NK-92 treated with Interleukin-12 subunit alpha and Interleukin-12 subunit beta, amount 100 ng/mL, for 24 hours (cell line): ENCODE results near the gene IL32.

Experiments
- DNase-seq: peaks from one replicate; lab custom pipeline; 2025; lab: John Stamatoyannopoulos, UW

IL32 gene, protein sequence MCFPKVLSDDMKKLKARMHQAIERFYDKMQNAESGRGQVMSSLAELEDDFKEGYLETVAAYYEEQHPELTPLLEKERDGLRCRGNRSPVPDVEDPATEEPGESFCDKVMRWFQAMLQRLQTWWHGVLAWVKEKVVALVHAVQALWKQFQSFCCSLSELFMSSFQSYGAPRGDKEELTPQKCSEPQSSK

DNA sequence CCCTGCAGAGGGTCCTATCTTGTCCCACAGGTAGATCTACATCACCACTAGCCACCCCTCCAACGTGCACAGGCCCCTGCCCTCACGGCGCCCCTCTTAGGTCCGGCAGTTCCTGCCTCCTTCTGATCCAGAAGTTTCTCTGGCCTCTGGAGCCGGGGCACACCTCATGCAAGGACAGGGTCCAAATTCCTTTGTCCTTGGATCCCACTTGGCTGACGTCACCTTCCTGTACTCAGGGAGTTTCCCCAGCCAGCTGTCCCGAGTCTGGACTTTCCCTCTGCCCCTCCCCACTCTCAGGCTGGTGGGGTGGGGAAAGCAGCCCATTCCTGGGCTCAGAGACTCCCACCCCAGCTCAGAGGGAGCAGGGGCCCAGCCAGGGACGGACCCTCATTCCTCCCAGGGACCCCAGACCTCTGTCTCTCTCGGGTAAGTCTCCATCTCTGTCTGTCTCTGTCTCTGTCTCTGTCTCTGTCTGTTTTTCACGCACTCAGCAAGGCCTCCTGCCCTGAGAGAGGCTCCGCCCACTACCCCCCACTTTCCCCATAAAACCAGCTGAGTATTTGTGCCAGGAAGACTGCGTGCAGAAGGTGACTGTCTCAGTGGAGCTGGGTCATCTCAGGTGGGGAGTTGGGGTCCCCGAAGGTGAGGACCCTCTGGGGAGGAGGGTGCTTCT lies at the start of gene IL32:
Gene IL32, plus strand, starts transcription at position 572 of the 673 bp plus-strand sequence. CDS start 172 bp downstream, outside the sequence.
- peak; percentile 58 for DNase-seq

DNA sequence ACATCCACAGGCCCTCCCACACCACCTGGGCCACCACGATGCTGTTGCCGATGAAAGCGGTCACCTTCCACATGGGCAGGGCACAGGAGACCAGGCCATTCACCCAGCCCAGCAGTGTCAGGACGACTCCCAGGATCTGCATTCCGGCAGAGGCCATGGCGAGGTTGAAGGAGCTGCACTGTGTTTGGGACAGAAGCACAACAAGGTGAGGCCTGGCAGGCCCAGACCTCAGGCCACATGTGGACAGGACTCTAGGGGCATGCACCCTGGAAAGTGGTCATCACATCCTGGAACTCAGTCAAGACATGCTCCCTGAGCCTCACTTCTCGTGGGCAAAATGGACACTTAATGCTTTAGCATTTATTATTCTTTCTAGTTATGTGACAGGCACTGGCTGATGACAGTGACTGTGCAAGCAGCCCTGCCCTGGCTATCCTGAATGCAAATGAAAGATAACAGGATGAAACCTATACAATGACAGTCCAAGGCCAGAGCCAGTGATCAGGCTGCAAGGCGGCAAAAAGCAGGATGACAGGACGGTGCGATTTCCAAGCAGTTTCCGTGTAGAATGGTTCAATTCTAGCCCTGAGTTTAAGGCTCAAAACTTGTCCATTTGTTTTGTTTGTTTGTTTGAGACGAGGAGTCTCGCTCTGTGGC lies 49.4 kb upstream of the IL32 start:
- no peak for DNase-seq

DNA sequence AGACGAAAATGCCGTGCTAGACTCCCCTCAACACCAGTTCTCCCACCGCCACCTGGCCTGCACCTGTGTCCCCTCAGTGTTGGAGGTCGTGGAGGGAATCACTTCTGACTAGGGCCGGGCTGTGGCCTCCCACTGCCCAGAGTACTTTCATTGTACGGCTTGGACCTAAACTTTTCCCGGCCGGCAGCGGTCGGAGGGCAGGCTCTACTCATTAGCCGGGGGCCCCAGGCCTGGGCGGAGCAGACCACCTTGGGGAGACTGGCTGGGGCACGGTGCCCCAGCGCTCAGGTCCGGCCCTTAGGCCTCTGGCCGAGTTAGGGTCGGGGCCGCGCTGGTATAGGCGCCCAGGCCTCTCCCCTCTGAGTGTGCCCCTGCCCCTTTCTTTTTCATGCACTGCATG lies 48.1 kb upstream of the IL32 start:
- no peak for DNase-seq

GRCh38 chr16:3017794-3018506 lies 47.5 kb upstream of the IL32 start, which contains the start of gene CLDN6:
TSS of gene CLDN6 (minus strand) at chr16:3018183. CDS start at chr16:3016021, 2,162 bp downstream.
- no peak for DNase-seq

DNA sequence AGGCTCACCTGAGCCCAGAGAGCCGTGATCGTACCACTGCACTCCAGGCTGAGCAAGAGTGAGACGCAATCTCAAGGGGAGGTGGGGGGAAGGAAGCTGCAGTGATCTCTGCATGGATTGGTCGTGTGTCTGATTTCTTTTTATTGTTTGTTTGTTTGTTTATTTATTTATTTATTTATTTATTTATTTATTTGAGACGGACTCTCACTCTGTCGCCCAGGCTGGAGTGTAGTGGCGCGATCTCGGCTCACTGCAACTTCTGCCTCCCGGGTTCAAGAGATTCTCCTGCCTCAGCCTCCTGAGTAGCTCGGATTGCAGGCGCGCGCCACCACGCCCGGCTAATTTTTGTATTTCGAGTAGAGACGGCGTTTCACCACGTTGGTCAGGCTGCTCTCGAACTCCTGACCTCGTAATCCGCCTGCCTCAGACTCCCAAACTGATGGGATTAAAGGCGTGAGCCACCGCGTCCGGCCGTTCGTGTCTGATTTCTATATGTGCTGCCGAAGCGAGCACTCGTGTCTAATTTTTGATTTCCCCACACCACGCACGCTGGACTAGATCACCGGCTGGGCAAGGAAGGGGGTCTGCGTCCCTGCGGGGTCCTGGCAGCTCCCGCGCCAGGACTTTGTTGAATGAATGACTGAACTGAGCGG lies 45.7 kb upstream of the IL32 start:
- DNase-seq, result no peak

GRCh38 chr16:3020247-3020603 lies 45.2 kb upstream of the IL32 start, which contains the start of gene TNFRSF12A:
TSS of gene TNFRSF12A (plus strand) at chr16:3020368. CDS start at chr16:3020398, 30 bp downstream.
- peak; percentile 61 for DNase-seq

DNA sequence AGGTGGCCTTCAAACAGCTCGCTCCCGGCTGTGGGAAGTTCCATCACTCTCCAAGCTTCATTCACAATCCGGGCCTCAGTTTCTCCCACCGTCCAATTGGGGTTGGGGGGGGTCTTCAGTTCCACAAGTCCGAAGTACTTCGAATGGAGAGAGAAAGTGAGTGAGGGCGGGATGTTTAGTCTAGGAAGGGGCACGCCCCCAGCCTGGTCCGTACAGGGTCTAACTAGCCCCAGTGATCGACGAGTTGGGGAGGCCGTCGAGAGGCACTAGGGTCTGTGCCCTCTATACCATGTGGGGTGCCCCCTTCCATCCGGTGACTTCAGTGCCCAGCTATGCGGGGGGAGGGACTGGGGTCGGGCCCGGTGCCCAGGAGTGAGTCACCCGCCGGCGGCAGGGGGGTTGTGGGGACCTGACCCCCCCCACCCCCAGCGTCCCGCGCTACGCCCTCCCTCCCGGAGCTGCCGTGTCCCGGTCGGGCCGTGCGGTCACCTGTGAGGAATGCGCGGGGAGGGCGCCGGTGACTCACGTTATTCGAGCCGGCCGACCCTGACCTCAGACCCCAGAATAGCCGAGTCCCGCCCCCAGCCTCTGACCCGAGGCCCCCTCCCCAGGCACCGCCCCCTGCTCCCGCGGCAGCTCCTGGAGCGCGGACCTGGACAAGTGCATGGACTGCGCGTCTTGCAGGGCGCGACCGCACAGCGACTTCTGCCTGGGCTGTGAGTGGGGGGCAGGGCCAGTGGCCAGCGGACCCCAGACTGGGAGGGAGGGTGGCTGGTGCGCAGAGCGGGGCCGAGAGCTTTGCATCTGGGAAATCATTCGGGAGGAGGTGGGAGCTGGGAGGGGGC lies 44.6 kb upstream of the IL32 start:
- no peak for DNase-seq

DNA sequence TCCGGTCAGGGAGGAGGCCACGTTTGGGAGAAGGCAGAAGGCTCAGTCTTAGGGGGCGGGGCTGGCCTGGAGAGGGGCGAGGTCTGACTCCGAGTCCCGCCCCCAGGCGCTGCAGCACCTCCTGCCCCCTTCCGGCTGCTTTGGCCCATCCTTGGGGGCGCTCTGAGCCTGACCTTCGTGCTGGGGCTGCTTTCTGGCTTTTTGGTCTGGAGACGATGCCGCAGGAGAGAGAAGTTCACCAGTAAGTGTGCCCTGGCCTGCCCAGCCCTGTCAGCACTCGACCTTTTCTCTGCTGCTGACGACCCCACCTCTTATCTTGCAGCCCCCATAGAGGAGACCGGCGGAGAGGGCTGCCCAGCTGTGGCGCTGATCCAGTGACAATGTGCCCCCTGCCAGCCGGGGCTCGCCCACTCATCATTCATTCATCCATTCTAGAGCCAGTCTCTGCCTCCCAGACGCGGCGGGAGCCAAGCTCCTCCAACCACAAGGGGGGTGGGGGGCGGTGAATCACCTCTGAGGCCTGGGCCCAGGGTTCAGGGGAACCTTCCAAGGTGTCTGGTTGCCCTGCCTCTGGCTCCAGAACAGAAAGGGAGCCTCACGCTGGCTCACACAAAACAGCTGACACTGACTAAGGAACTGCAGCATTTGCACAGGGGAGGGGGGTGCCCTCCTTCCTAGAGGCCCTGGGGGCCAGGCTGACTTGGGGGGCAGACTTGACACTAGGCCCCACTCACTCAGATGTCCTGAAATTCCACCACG lies 43.8 kb upstream of the IL32 start:
- DNase-seq, result no peak

GRCh38 chr16:3022208-3022683 lies 43.2 kb upstream of the IL32 start:
- DNase-seq, result peak; percentile 77

DNA sequence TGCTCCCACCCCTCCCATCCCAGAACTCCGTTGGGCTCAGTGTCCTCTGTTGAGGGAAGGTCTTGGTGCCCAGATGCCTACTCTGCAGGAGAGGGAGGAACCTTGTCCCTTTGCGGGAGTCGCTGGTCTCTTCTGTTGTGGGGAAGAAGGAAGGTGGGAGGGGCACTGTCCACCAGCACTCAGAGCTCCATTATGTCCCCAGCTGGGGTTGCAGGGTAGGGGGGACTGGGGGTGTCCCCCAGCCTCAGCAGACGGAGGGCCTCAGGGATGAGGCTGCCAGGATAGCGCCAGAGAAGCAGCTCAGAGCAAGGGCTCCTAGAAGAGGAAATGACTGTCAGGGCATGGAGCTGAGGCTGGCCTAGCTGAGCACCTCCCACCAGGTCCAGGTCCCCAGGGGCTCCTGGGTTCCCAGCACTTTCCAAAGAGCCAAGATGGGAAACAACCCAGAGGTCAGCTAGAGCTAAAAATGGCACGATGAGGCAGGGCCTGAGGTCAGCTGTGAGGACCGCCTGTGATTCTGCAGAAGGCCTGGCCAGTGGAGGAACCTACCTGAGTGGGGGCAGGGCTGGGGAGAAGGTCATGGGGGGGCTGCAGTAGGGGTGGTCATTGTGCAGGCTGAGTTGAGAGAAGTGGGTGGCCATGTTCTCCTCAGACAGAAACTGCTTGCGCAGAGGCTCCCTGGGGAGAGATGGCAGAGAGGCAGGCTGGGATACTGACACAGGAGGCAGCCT lies 42.6 kb upstream of the IL32 start:
- no peak for DNase-seq

- no peak for DNase-seq
Observed at GRCh38 chr16:3023415-3023668, 42.1 kb upstream of the IL32 start.

- peak; percentile 97 for DNase-seq
Observed at GRCh38 chr16:3023669-3024478, 41.6 kb upstream of the IL32 start, which contains the start of the genes HCFC1R1 and THOC6. TSS of gene HCFC1R1 (minus strand) at chr16:3023942. CDS start at chr16:3023941, 1 bp downstream. TSS of gene THOC6 (plus strand) at chr16:3024035. CDS start at chr16:3024327, 292 bp downstream.

DNA sequence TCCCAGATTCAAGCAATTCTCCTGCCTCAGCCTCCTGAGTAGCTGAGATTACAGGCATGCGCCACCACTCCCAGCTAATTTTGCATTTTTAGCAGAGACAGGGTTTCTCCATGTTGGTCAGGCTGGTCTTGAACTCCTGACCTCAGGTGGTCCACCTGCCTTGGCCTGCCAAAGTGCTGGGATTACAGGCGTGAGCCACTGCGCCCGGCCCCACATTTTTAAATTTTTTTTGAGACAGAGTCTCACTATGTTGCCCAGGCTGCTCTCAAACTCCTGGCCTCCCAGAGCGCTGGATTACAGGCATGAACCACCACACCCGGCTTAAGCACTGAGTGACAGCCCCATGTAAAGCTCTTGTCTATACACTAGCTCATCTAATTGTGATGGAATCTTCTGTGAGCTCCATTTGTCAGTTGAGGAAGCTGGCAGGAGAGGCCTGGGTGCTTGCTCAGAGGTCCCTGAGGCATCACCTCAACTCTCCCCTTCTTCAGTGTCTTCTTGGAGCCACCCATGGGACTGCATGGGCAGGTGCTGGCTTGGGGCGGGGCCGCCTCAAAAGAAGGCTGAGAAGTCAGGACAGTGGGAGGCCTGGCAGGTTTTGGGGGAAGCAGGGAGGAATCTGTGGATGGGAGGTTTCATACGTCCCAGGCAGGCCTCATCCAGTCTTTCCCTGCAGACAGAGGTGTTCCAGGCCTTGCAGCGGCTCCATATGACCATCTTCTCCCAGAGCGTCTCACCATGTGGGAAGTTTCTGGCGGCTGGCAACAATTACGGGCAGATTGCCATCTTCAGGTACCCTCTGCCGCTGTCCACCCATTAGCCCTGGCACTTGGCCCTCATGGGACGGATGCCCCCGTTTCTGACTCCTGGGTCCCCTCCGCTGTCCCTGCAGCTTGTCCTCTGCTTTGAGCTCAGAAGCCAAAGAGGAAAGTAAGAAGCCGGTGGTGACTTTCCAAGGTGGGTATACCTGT lies 40.1 kb upstream of the IL32 start:
- DNase-seq, result no peak

DNA sequence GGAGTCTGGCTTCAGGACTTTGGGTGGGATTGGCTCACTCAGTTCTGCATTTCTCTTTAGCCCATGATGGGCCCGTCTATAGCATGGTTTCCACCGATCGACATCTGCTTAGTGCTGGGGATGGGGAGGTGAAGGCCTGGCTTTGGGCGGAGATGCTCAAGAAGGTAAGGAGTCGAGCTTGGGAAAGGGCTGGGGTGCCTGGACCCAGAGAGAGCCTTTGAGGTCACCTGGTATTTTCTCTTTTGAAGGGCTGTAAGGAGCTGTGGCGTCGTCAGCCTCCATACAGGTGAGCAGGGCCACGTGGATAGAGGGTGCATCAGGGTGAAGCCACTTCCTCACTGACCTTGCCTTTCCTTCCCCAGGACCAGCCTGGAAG lies 39.4 kb upstream of the IL32 start:
- DNase-seq, result no peak

GRCh38 chr16:3026609-3027488 lies 38.6 kb upstream of the IL32 start:
- DNase-seq, result no peak

GRCh38 chr16:3027489-3027795 lies 38.0 kb upstream of the IL32 start:
- DNase-seq, result no peak
